Stimulated activated naive CD4-positive, alpha-beta T cell treated with Interleukin-2 at 50 U/mL for 16 hours (primary cell): ENCODE data around the gene ITPR3.

Source experiments
- DNase-seq: peaks from one replicate; lab custom pipeline; 2025; lab: John Stamatoyannopoulos, UW

Gene ITPR3

GRCh38 chr6:33620856-33621710 is at the start of gene ITPR3:
ITPR3 (plus strand) TSS chr6:33621322; CDS start chr6:33621603, 281 bp downstream.
- DNase-seq = peak; percentile 74

- DNase-seq = no peak
Measured at GRCh38 chr6:33571637-33572316, 49.3 kb upstream of the ITPR3 start.

- DNase-seq = no peak
Measured at GRCh38 chr6:33575211-33575610, 45.9 kb upstream of the ITPR3 start.

GRCh38 chr6:33576668-33577067 is 44.5 kb upstream of the ITPR3 start:
- DNase-seq = no peak

- peak; percentile 32 for DNase-seq
Measured at GRCh38 chr6:33577106-33577535, 44.0 kb upstream of the ITPR3 start.

- no peak for DNase-seq
Measured at GRCh38 chr6:33577718-33578117, 43.4 kb upstream of the ITPR3 start.

GRCh38 chr6:33578164-33578563 is 43.0 kb upstream of the ITPR3 start:
- no peak for DNase-seq

GRCh38 chr6:33578588-33579011 is 42.5 kb upstream of the ITPR3 start:
- peak; percentile 36 for DNase-seq

GRCh38 chr6:33579828-33580714 is 41.1 kb upstream of the ITPR3 start, which contains the start of gene BAK1:
BAK1 (minus strand) TSS chr6:33580276; CDS start chr6:33577604, 2,672 bp downstream.
- peak; percentile 83 for DNase-seq

- DNase-seq = no peak
Measured at GRCh38 chr6:33581186-33581585, 39.9 kb upstream of the ITPR3 start.

GRCh38 chr6:33583591-33584155 is 37.4 kb upstream of the ITPR3 start:
- DNase-seq = no peak

GRCh38 chr6:33584700-33585402 is 36.3 kb upstream of the ITPR3 start:
- DNase-seq = no peak

- DNase-seq = peak; percentile 74
Measured at GRCh38 chr6:33585403-33586107, 35.6 kb upstream of the ITPR3 start.

GRCh38 chr6:33586108-33586640 is 34.9 kb upstream of the ITPR3 start:
- no peak for DNase-seq

GRCh38 chr6:33587529-33587928 is 33.6 kb upstream of the ITPR3 start:
- DNase-seq = no peak

- DNase-seq = no peak
Measured at GRCh38 chr6:33588894-33589293, 32.2 kb upstream of the ITPR3 start.

- no peak for DNase-seq
Measured at GRCh38 chr6:33589392-33589730, 31.8 kb upstream of the ITPR3 start.

GRCh38 chr6:33589731-33590530 is 31.2 kb upstream of the ITPR3 start:
- DNase-seq = peak; percentile 19

GRCh38 chr6:33590531-33591198 is 30.5 kb upstream of the ITPR3 start:
- DNase-seq = no peak
